ENCODE measurements around the gene CLEC4C. TPM values are rescaled to one million over a fixed set of nuclear protein-coding genes. Genes with fewer than 3 reads are reported as not detected.
"Not testable (repeated sequence)": the region's sequence is repeated elsewhere in the genome, so short reads cannot be mapped to it uniquely, and the experiment has no call there.

The CLEC4C gene
- total RNA-seq (not detected in 2 replicates), polyA plus RNA-seq (not detected in 2 replicates)

- H3K9me3 ChIP-seq (ENCODE audit: low read depth): no peaks in the 10 kb centered on the region
- no peak within 1 kb of the TSS for H3K4me3 ChIP-seq
- H3K4me1 ChIP-seq (ENCODE audit: low read depth): no peaks in the 10 kb centered on the region
- H3K27me3 ChIP-seq: no peaks in the 10 kb centered on the region
- TF ChIP-seq CTCF (IDR thresholded peaks at IDR 0.05; ENCODE audit: low read depth, low read length): no peak
- no peaks in the 10 kb centered on the region for H3K36me3 ChIP-seq
- H3K27ac ChIP-seq: no peak within 1 kb of the TSS
- DNase-seq (ENCODE audit: low read depth in 1 of 2, low spot score in 1 of 2): no peak
These were observed at the start of gene CLEC4C for GRCh38 chr12:7747246-7747645. Gene CLEC4C, minus strand, starts transcription at chr12:7747375. Its CDS starts 27 bp downstream, at chr12:7747348.

GRCh38 chr12:7793211-7793610 is 46.0 kb upstream of the CLEC4C start:
- DNase-seq (ENCODE audit: low read depth in 1 of 2, low spot score in 1 of 2): no peak
- H3K4me3 ChIP-seq: no peak overlapping the region
- TF ChIP-seq CTCF (IDR thresholded peaks at IDR 0.05; ENCODE audit: low read depth, low read length): no peak
- no peak overlapping the region for H3K27ac ChIP-seq
- no peaks in the 10 kb centered on the region for H3K4me1 ChIP-seq (ENCODE audit: low read depth)
- no peaks in the 10 kb centered on the region for H3K36me3 ChIP-seq
- no peaks in the 10 kb centered on the region for H3K9me3 ChIP-seq (ENCODE audit: low read depth)
- H3K27me3 ChIP-seq: peaks cover 3% of the 10 kb centered on the region

- H3K27ac ChIP-seq; H3K27me3 ChIP-seq; H3K4me3 ChIP-seq; H3K4me1 ChIP-seq (ENCODE audit: low read depth); H3K36me3 ChIP-seq; H3K9me3 ChIP-seq (ENCODE audit: low read depth); DNase-seq (ENCODE audit: low read depth in 1 of 2, low spot score in 1 of 2): not testable (repeated sequence)
These were observed 41.8 kb upstream of the CLEC4C start, which contains the start of gene NANOG for GRCh38 chr12:7788884-7789528. Gene NANOG, plus strand, starts transcription at chr12:7789402. Its CDS starts 213 bp downstream, at chr12:7789615.

GRCh38 chr12:7788294-7788660 is 41.1 kb upstream of the CLEC4C start:
- DNase-seq (ENCODE audit: low read depth in 1 of 2, low spot score in 1 of 2): no peak
- Histone ChIP-seq H3K27me3 (peaks cover 10% of the 10 kb centered on the region), H3K4me1 (ENCODE audit: low read depth) (no peaks in the 10 kb centered on the region), H3K36me3 (no peaks in the 10 kb centered on the region), H3K27ac (no peak overlapping the region), H3K9me3 (ENCODE audit: low read depth) (no peaks in the 10 kb centered on the region), H3K4me3 (no peak overlapping the region)
- no peak for TF ChIP-seq CTCF (IDR thresholded peaks at IDR 0.05; ENCODE audit: low read depth, low read length)

- Histone ChIP-seq H3K9me3 (ENCODE audit: low read depth) (no peaks in the 10 kb centered on the region), H3K4me3 (no peak overlapping the region), H3K27ac (no peak overlapping the region), H3K36me3 (no peaks in the 10 kb centered on the region), H3K27me3 (peaks cover 10% of the 10 kb centered on the region), H3K4me1 (ENCODE audit: low read depth) (no peaks in the 10 kb centered on the region)
- no peak for TF ChIP-seq CTCF (IDR thresholded peaks at IDR 0.05; ENCODE audit: low read depth, low read length)
- DNase-seq (ENCODE audit: low read depth in 1 of 2, low spot score in 1 of 2): peak in 1 of 2 donors; percentile 47
These were observed 40.6 kb upstream of the CLEC4C start for GRCh38 chr12:7787574-7788293.

GRCh38 chr12:7784701-7785100 is 37.5 kb upstream of the CLEC4C start:
- Histone ChIP-seq H3K4me3 (no peak overlapping the region), H3K27ac (no peak overlapping the region), H3K36me3 (no peaks in the 10 kb centered on the region), H3K9me3 (ENCODE audit: low read depth) (no peaks in the 10 kb centered on the region), H3K27me3 (peaks cover 10% of the 10 kb centered on the region), H3K4me1 (ENCODE audit: low read depth) (no peaks in the 10 kb centered on the region)
- no peak for TF ChIP-seq CTCF (IDR thresholded peaks at IDR 0.05; ENCODE audit: low read depth, low read length)
- DNase-seq (ENCODE audit: low read depth in 1 of 2, low spot score in 1 of 2): no peak

GRCh38 chr12:7783433-7783832 is 36.3 kb upstream of the CLEC4C start:
- H3K9me3 ChIP-seq (ENCODE audit: low read depth); H3K27ac ChIP-seq; H3K36me3 ChIP-seq; H3K27me3 ChIP-seq; DNase-seq (ENCODE audit: low read depth in 1 of 2, low spot score in 1 of 2); H3K4me3 ChIP-seq; H3K4me1 ChIP-seq (ENCODE audit: low read depth): not testable (repeated sequence)
